ENCODE results near the gene RUNX1.

Gene RUNX1

GRCh38 chr21:35023396-35024070 lies 25.6 kb downstream of the RUNX1 start:
- H3K4me3 ChIP-seq (ENCODE audit: low read depth, low read length), result no peak overlapping the region
- H3K4me1 ChIP-seq, result no peaks in the 10 kb centered on the region
- no peak for DNase-seq
- no peaks in the 10 kb centered on the region for H3K27me3 ChIP-seq
- no peaks in the 10 kb centered on the region for H3K36me3 ChIP-seq
- H3K9me3 ChIP-seq, result no peaks in the 10 kb centered on the region; the same call in 1 of the 2 replicates
- TF ChIP-seq CTCF (IDR thresholded peaks at IDR 0.05; ENCODE audit: low read depth, low read length), result no peak

GRCh38 chr21:35021546-35021945 lies 27.6 kb downstream of the RUNX1 start:
- DNase-seq, result no peak
- TF ChIP-seq CTCF (IDR thresholded peaks at IDR 0.05; ENCODE audit: low read depth, low read length), result no peak
- no peaks in the 10 kb centered on the region for H3K4me1 ChIP-seq
- H3K9me3 ChIP-seq, result no peaks in the 10 kb centered on the region; the same call in 1 of the 2 replicates
- H3K4me3 ChIP-seq (ENCODE audit: low read depth, low read length), result no peak overlapping the region
- no peaks in the 10 kb centered on the region for H3K27me3 ChIP-seq
- H3K36me3 ChIP-seq, result no peaks in the 10 kb centered on the region

- no peak for TF ChIP-seq CTCF (IDR thresholded peaks at IDR 0.05; ENCODE audit: low read depth, low read length)
- no peaks in the 10 kb centered on the region for H3K4me1 ChIP-seq
- DNase-seq, result no peak
- no peaks in the 10 kb centered on the region for H3K36me3 ChIP-seq
- no peak overlapping the region for H3K4me3 ChIP-seq (ENCODE audit: low read depth, low read length)
- no peaks in the 10 kb centered on the region for H3K27me3 ChIP-seq
- no peaks in the 10 kb centered on the region; the same call in 1 of the 2 replicates for H3K9me3 ChIP-seq
These were observed 28.2 kb downstream of the RUNX1 start for GRCh38 chr21:35020902-35021301.

- H3K4me3 ChIP-seq (ENCODE audit: low read depth, low read length), result no peak overlapping the region
- no peaks in the 10 kb centered on the region for H3K36me3 ChIP-seq
- H3K4me1 ChIP-seq, result no peaks in the 10 kb centered on the region
- no peak for TF ChIP-seq CTCF (IDR thresholded peaks at IDR 0.05; ENCODE audit: low read depth, low read length)
- no peaks in the 10 kb centered on the region for H3K27me3 ChIP-seq
- no peak for DNase-seq
- no peaks in the 10 kb centered on the region; the same call in 1 of the 2 replicates for H3K9me3 ChIP-seq
These were observed 28.7 kb downstream of the RUNX1 start for GRCh38 chr21:35020436-35020835.

GRCh38 chr21:35019631-35020032 lies 29.5 kb downstream of the RUNX1 start:
- no peak for DNase-seq
- Histone ChIP-seq H3K4me3 (ENCODE audit: low read depth, low read length) (no peak overlapping the region), H3K36me3 (no peaks in the 10 kb centered on the region), H3K27me3 (no peaks in the 10 kb centered on the region), H3K9me3 (no peaks in the 10 kb centered on the region; the same call in 1 of the 2 replicates), H3K4me1 (no peaks in the 10 kb centered on the region)
- TF ChIP-seq CTCF (IDR thresholded peaks at IDR 0.05; ENCODE audit: low read depth, low read length), result no peak

GRCh38 chr21:35017256-35017655 lies 31.8 kb downstream of the RUNX1 start:
- no peak for TF ChIP-seq CTCF (IDR thresholded peaks at IDR 0.05; ENCODE audit: low read depth, low read length)
- no peaks in the 10 kb centered on the region for H3K27me3 ChIP-seq
- DNase-seq, result no peak

More at GRCh38 chr21:35017256-35017655, 31.8 kb downstream of the RUNX1 start:
- Histone ChIP-seq H3K4me3 (ENCODE audit: low read depth, low read length) (no peak overlapping the region), H3K9me3 (no peaks in the 10 kb centered on the region; the same call in 1 of the 2 replicates), H3K36me3 (no peaks in the 10 kb centered on the region), H3K4me1 (no peaks in the 10 kb centered on the region)
